Measurements from ENCODE around the gene TRRAP.

Gene TRRAP

GRCh38 chr7:99002148-99002826, 124.0 kb downstream of the TRRAP start:
- in situ Hi-C loops (cut with MboI; ENCODE audit: low sequenced_read_pairs): no loop called here

- in situ Hi-C loops (cut with MboI; ENCODE audit: low sequenced_read_pairs): no loop called here
Measured at GRCh38 chr7:99002827-99003212, 124.5 kb downstream of the TRRAP start.

- in situ Hi-C loops (cut with MboI; ENCODE audit: low sequenced_read_pairs): no loop called here
Measured at GRCh38 chr7:99003419-99003818, 125.1 kb downstream of the TRRAP start.

- in situ Hi-C loops (cut with MboI; ENCODE audit: low sequenced_read_pairs): no loop called here
Measured at GRCh38 chr7:99004216-99004615, 125.9 kb downstream of the TRRAP start.

- in situ Hi-C loops (cut with MboI; ENCODE audit: low sequenced_read_pairs): no loop called here
Measured at GRCh38 chr7:99004781-99005500, 126.6 kb downstream of the TRRAP start.

- in situ Hi-C loops (cut with MboI; ENCODE audit: low sequenced_read_pairs): no loop called here
Measured at GRCh38 chr7:99005776-99006175, 127.4 kb downstream of the TRRAP start.

- in situ Hi-C loops (cut with MboI; ENCODE audit: low sequenced_read_pairs): no loop called here
Measured at GRCh38 chr7:99006739-99007424, 128.6 kb downstream of the TRRAP start.

GRCh38 chr7:99008181-99008631, 129.9 kb downstream of the TRRAP start:
- in situ Hi-C loops (cut with MboI; ENCODE audit: low sequenced_read_pairs): no loop called here

GRCh38 chr7:99008921-99009530, 130.7 kb downstream of the TRRAP start:
- in situ Hi-C loops (cut with MboI; ENCODE audit: low sequenced_read_pairs): no loop called here

- in situ Hi-C loops (cut with MboI; ENCODE audit: low sequenced_read_pairs): no loop called here
Measured at GRCh38 chr7:99010281-99010680, 131.9 kb downstream of the TRRAP start.

- in situ Hi-C loops (cut with MboI; ENCODE audit: low sequenced_read_pairs): no loop called here
Measured at GRCh38 chr7:99011341-99011705, 133.0 kb downstream of the TRRAP start.

GRCh38 chr7:99011706-99012404, 133.5 kb downstream of the TRRAP start:
- in situ Hi-C loops (cut with MboI; ENCODE audit: low sequenced_read_pairs): no loop called here

- in situ Hi-C loops (cut with MboI; ENCODE audit: low sequenced_read_pairs): no loop called here
Measured at GRCh38 chr7:99012722-99013121, 134.4 kb downstream of the TRRAP start.

GRCh38 chr7:99013266-99014112, 135.2 kb downstream of the TRRAP start:
- in situ Hi-C loops (cut with MboI; ENCODE audit: low sequenced_read_pairs): no loop called here

GRCh38 chr7:99014113-99014985, 136.0 kb downstream of the TRRAP start:
- in situ Hi-C loops (cut with MboI; ENCODE audit: low sequenced_read_pairs): no loop called here

- in situ Hi-C loops (cut with MboI; ENCODE audit: low sequenced_read_pairs): no loop called here
Measured at GRCh38 chr7:99016196-99016595, 137.9 kb downstream of the TRRAP start.

- in situ Hi-C loops (cut with MboI; ENCODE audit: low sequenced_read_pairs): no loop called here
Measured at GRCh38 chr7:99019523-99020412, 141.4 kb downstream of the TRRAP start.

GRCh38 chr7:99020413-99020715, 142.0 kb downstream of the TRRAP start:
- in situ Hi-C loops (cut with MboI; ENCODE audit: low sequenced_read_pairs): no loop called here
